ENCODE results near the gene NBPF20. TPM values are rescaled to one million over a fixed set of nuclear protein-coding genes. Genes with fewer than 3 reads are reported as not detected.

NBPF20 gene, protein sequence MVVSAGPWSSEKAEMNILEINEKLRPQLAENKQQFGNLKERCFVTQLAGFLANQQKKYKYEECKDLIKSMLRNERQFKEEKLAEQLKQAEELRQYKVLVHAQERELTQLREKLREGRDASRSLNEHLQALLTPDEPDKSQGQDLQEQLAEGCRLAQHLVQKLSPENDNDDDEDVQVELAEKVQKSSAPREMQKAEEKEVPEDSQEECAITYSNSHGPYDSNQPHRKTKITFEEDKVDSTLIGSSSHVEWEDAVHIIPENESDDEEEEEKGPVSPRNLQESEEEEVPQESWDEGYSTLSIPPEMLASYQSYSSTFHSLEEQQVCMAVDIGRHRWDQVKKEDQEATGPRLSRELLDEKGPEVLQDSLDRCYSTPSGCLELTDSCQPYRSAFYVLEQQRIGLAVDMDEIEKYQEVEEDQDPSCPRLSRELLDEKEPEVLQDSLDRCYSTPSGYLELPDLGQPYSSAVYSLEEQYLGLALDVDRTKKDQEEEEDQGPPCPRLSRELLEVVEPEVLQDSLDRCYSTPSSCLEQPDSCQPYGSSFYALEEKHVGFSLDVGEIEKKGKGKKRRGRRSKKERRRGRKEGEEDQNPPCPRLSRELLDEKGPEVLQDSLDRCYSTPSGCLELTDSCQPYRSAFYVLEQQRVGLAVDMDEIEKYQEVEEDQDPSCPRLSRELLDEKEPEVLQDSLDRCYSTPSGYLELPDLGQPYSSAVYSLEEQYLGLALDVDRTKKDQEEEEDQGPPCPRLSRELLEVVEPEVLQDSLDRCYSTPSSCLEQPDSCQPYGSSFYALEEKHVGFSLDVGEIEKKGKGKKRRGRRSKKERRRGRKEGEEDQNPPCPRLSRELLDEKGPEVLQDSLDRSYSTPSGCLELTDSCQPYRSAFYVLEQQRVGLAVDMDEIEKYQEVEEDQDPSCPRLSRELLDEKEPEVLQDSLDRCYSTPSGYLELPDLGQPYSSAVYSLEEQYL (N-terminal part only)
- total RNA-seq = 2.6 and 2.8 TPM in 2 replicates

DNA sequence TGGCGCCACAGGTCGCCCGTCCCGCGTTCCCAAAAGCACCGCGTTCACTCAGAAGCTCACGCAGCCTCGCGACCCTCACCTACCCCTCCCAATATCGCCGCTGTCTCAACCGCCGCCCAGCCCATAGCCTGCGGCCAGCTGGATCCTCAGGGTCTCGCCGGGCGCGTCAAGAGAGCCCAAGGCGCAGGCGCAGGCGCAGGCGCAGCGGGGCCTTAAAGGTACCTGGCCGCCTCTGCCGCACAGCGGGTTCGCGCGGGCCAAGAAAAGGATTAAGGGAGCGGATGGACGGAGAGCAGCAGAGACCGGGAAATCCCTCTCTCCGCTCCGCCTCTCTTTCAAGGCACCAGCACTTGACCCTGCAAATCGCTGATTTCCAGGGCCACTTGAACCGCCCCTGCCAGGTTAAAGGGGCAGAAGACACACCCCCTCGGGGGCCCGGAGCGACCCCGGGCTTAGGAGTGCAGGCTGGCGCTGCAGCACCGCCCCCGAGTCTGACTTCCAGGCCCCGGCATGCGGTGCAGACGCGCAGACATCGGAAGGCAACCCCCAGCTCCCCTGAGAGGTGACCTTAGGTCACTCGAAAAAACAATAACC is at the start of gene NBPF20:
TSS of gene NBPF20 (minus strand) at position 168 of the 594 bp plus-strand sequence. CDS start 20,331 bp downstream, outside the sequence.

Other genes with a start within 250 kb of the NBPF20 start
- not detected in 2 replicates for gene PPIAL4D, start 183.4 kb downstream of the NBPF20 start, total RNA-seq
- 21.9 and 23.7 TPM in 2 replicates for gene GPR89A, start 182.4 kb upstream of the NBPF20 start, total RNA-seq